B cell (primary cell): ENCODE results near the gene PTMS. TPM values are rescaled to one million over a fixed set of nuclear protein-coding genes. Genes with fewer than 3 reads are reported as not detected.
A peak's percentile ranks its signal among the peaks of the same experiment; 100 is the strongest.

Source experiments
- ATAC-seq: fragments of 200-7000 bp; cut with Tn5 transposase; one replicate; pipeline ENCODE4 v1.10.0; 2021; ENCODE audit warnings: low read depth, mild to moderate bottlenecking, moderate number of reproducible peaks, moderate library complexity
- CTCF ChIA-PET: fragments of 350-600 bp; sonication (Branson Sonifier 250); formaldehyde crosslinking; loops from one replicate; lab custom pipeline; 2021; ENCODE audit warnings: antibody characterized with exemption, inconsistent platforms; lab: Charles Lee
- POLR2A ChIA-PET: fragments of 350-600 bp; sonication (Branson Sonifier 250); formaldehyde crosslinking; loops from one replicate; lab custom pipeline; 2021; ENCODE audit warnings: antibody characterized with exemption; lab: Charles Lee
- DNase-seq: peaks from one replicate; pipeline ENCODE4 v3.0.0; 2013
- H2AFZ ChIP-seq: 2 replicates; pipeline ENCODE4 v1.6.1; 2012; ENCODE audit warnings: mild to moderate bottlenecking, low read depth, low read length; ENCODE audit not compliant: insufficient read depth, poor library complexity, severe bottlenecking
- H3K27ac ChIP-seq, 2 donors: 1 replicate in 1 of 2; 2 replicates in 1 of 2; pipeline ENCODE4 v1.5.1; 2012 to 2013; ENCODE audit warnings: low read length in 2 of 2, mild to moderate bottlenecking in 2 of 2, moderate library complexity in 1 of 2
- H3K27me3 ChIP-seq, 4 experiments: fragments of 200-600 bp in 1 of 4; sonication (generic) in 1 of 4; replicated peaks in 1 of 4; 1 replicate in 2 of 4; 2 replicates in 2 of 4; pipeline versions ENCODE4 v1.6.1 to v1.7.0; 2013 to 2016; ENCODE audit warnings: low read length in 3 of 4, mild to moderate bottlenecking in 2 of 4, mixed read lengths in 1 of 4, moderate library complexity in 1 of 4; ENCODE audit not compliant: insufficient read depth in 4 of 4, control insufficient read depth in 3 of 4; ENCODE audit errors: control extremely low read depth in 1 of 4
- H3K36me3 ChIP-seq, 2 experiments: replicated peaks in 1 of 2; 1 replicate in 1 of 2; 2 replicates in 1 of 2; pipeline versions ENCODE4 v1.6.1 to v1.7.1; 2013; ENCODE audit warnings: low read length in 1 of 2; ENCODE audit not compliant: insufficient read depth in 2 of 2, control insufficient read depth in 1 of 2; ENCODE audit errors: control extremely low read depth in 1 of 2, extremely low read depth in 1 of 2
- H3K4me1 ChIP-seq, 2 donors: fragments of 200-600 bp in 1 of 2; sonication (generic) in 1 of 2; 1 replicate in 1 of 2; 2 replicates in 1 of 2; pipeline versions ENCODE4 v1.5.1 to v1.6.1; 2013 to 2017; ENCODE audit warnings: low read length in 2 of 2; ENCODE audit not compliant: control insufficient read depth in 2 of 2, insufficient read depth in 2 of 2
- H3K4me2 ChIP-seq: replicated peaks from 2 replicates; pipeline ENCODE3; 2012; ENCODE audit warnings: mild to moderate bottlenecking, low read depth, low read length; ENCODE audit not compliant: poor library complexity, severe bottlenecking
- H3K4me3 ChIP-seq, 5 experiments: fragments of 200-600 bp in 1 of 5; sonication (generic) in 1 of 5; 1 replicate in 3 of 5; 2 replicates in 2 of 5; pipeline versions ENCODE4 v1.5.1 to v1.7.0; 2011 to 2016; ENCODE audit warnings: low read length in 4 of 5, mild to moderate bottlenecking in 4 of 5, low read depth in 2 of 5, control low read depth in 1 of 5, moderate library complexity in 1 of 5; ENCODE audit not compliant: insufficient read depth in 1 of 5; ENCODE audit errors: control extremely low read depth in 1 of 5, extremely low read depth in 1 of 5
- H3K79me2 ChIP-seq: fragments of 200-600 bp; sonication (generic); one replicate; pipeline ENCODE4 v1.6.0; 2016; ENCODE audit warnings: low read length; ENCODE audit not compliant: control insufficient read depth, insufficient read depth
- H3K9ac ChIP-seq: fragments of 200-600 bp; sonication (generic); 2 replicates; pipeline ENCODE4 v1.6.1; 2017; ENCODE audit warnings: mild to moderate bottlenecking, low read length, moderate library complexity
- H3K9me3 ChIP-seq, 3 donors: one replicate each; pipeline versions ENCODE4 v1.6.1 to v1.7.1; 2013; ENCODE audit warnings: low read length in 2 of 3; ENCODE audit not compliant: control insufficient read depth in 2 of 3, insufficient read depth in 1 of 3; ENCODE audit errors: control extremely low read depth in 1 of 3
- H4K20me1 ChIP-seq: 2 replicates; pipeline ENCODE4 v1.6.0; 2012; ENCODE audit warnings: mild to moderate bottlenecking, low read length; ENCODE audit not compliant: insufficient read depth, control insufficient read depth, poor library complexity, severe bottlenecking
- H3K27ac Mint-ChIP-seq: one replicate; pipeline ENCODE4 v1.8.0; 2021; ENCODE audit warnings: mixed read lengths
- H3K27me3 Mint-ChIP-seq: one replicate; pipeline ENCODE4 v1.8.0; 2021; ENCODE audit warnings: mixed read lengths
- H3K4me1 Mint-ChIP-seq: one replicate; pipeline ENCODE4 v1.8.0; 2021; ENCODE audit warnings: mixed read lengths
- H3K4me3 Mint-ChIP-seq: one replicate; pipeline ENCODE4 v1.8.0; 2021; ENCODE audit warnings: mixed read lengths
- H3K9me3 Mint-ChIP-seq: one replicate; pipeline ENCODE4 v1.8.0; 2022; ENCODE audit warnings: mixed read lengths; ENCODE audit not compliant: insufficient read depth
- EZH2 ChIP-seq: IDR thresholded peaks from 2 replicates; pipeline ENCODE4 v1.6.1; 2012; ENCODE audit warnings: borderline replicate concordance, low read depth, mild to moderate bottlenecking, moderate library complexity, low read length; ENCODE audit not compliant: insufficient read depth, poor library complexity, severe bottlenecking
- WGBS: methylation state at CpG from one replicate; pipeline ENCODE4 v1.1.5; 2013; ENCODE audit warnings: missing lambda C conversion rate; ENCODE audit not compliant: insufficient coverage; 5-methylcytosine and 5-hydroxymethylcytosine counted together
- intact Hi-C: fragments of 100-400 bp; cut with micrococcal nuclease; formaldehyde crosslinking; loops from one replicate; pipeline ENCODE4 v1.10.0; 2022
- polyA plus RNA-seq: library from polyadenylated mRNA; depleted of rRNA; stranded (reverse); fragments of >200 nt; gene quantifications from 2 replicates; pipeline ENCODE4 v1.2.3, GENCODE V29; 2012
- total RNA-seq, 2 donors: library from RNA; stranded (reverse); fragments of 120-200 nt in 1 of 2; gene quantifications; 1 replicate in 1 of 2; 2 replicates in 1 of 2; pipeline versions ENCODE4 v1.2.3 to v1.2.4, GENCODE V29; 2013 to 2022
- TF ChIP-seq, protein P1 (sequence below): fragments of 200-600 bp; IDR thresholded peaks from one replicate; pipeline ENCODE4 v1.8.0; 2022; ENCODE audit warnings: antibody characterized with exemption, mild to moderate bottlenecking

PTMS gene
- total and polyA plus RNA-seq, 2 donors (not counting 1 experiment from before 2014, with no cell fraction given): 1.0 to 2.1 TPM

DNA sequence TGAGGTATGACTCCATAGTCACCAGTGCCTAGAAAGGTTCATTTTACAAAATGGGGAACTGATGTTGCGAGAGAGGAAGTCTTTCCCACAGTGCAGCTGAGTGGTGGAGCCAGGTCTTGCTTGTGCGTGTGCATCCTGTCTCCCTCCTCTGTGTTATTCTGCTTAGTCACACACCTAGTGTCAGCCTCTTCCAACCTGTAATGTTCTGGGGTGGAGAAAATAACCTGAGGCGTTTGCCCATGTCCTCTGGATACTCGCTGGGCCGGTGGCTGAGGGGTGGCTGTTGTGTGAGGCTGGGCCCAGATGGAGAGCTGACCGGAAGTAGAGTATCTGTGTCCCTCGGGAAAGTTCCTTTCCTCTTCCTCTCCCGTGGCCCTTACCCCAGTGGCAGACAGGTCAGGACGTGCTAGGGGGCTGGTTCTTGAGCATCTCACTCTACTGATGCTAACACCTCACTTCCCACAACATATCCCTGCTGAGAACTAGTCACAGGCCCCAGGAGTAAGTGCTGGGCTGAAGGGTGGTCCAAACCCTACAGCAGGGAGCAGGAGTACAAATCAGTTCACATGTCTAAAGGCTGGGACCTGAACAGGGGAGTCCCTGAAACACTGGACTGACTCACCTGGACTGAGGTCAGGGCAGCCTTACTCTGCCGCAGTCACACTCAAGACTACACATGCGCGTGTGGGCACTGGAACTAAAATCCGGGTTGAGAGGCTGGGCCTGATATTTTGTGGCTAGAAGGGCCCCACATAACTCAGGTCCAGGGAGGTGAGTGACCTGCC is 20.2 kb upstream of the PTMS start:
- CTCF ChIA-PET: interaction anchor here (1.2 to 1.5 kb wide), 5 partner anchors 8 to 223 kb away, joined by 3 to 5 read pairs (median 3); partner anchors contain the start of gene PTMS
- H3K27me3 ChIP-seq: no peaks in the 10 kb centered on the region
- WGBS: 17% methylated on average over 8 of the region's 13 CpGs
- H3K27ac ChIP-seq: peak overlapping the region; percentile 61 to 63
- peaks cover 1 to 42% of the 10 kb centered on the region in 2 experiments for H3K36me3 ChIP-seq
- Mint-ChIP-seq H3K27ac (peak overlapping the region; percentile 92), H3K9me3 (peaks cover 3% of the 10 kb centered on the region), H3K4me3 (peak overlapping the region; percentile 52), H3K27me3 (no peaks in the 10 kb centered on the region), H3K4me1 (peaks cover 22% of the 10 kb centered on the region)
- TF ChIP-seq, protein P1, sequence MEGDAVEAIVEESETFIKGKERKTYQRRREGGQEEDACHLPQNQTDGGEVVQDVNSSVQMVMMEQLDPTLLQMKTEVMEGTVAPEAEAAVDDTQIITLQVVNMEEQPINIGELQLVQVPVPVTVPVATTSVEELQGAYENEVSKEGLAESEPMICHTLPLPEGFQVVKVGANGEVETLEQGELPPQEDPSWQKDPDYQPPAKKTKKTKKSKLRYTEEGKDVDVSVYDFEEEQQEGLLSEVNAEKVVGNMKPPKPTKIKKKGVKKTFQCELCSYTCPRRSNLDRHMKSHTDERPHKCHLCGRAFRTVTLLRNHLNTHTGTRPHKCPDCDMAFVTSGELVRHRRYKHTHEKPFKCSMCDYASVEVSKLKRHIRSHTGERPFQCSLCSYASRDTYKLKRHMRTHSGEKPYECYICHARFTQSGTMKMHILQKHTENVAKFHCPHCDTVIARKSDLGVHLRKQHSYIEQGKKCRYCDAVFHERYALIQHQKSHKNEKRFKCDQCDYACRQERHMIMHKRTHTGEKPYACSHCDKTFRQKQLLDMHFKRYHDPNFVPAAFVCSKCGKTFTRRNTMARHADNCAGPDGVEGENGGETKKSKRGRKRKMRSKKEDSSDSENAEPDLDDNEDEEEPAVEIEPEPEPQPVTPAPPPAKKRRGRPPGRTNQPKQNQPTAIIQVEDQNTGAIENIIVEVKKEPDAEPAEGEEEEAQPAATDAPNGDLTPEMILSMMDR: no peak
- no peak for TF ChIP-seq EZH2
- peak overlapping the region; percentile 6 for H3K9ac ChIP-seq
- peak overlapping the region; percentile 16 for H2AFZ ChIP-seq
- H3K4me1 ChIP-seq: peaks cover 15 to 18% of the 10 kb centered on the region in 2 donors
- POLR2A ChIA-PET: interaction anchor here (0.5 to 1.5 kb wide), 2 partner anchors 11 to 22 kb away, joined by 4 to 6 read pairs; partner anchors contain the start of gene COPS7A
- peaks cover 0 to 5% (median 4%) of the 10 kb centered on the region in 3 donors for H3K9me3 ChIP-seq
- no peaks in the 10 kb centered on the region for H4K20me1 ChIP-seq
- ATAC-seq (peak; percentile 96), DNase-seq (peak; percentile 81)
- no peak overlapping the region for H3K4me3 ChIP-seq
- intact Hi-C loops: no loop called here
- peak overlapping the region; percentile 61 for H3K4me2 ChIP-seq
- no peaks in the 10 kb centered on the region for H3K79me2 ChIP-seq

DNA sequence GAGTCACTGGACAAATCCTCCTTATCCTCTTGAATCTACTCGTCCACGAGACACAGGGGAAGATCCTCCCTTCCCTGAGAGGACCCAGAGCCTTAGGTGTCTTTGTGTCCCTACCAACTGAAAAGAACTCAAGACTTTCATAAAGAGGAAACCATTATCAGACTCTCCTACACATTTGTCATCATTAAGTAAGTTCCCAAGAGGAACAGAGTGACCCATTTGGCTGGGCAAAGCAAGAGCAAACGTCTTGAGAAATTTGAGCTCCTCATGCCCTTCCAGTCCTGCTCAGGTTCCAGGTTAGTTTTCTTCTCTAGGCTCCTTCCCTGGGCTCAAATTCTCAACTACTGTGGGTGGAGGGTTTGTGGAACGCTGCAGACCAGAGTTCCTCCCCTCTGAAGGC is 18.9 kb upstream of the PTMS start:
- Histone ChIP-seq H3K4me3 (no peak overlapping the region), H3K36me3 (peaks cover 1 to 50% of the 10 kb centered on the region in 2 experiments), H3K9me3 (peaks cover 0 to 5% (median 4%) of the 10 kb centered on the region in 3 donors), H3K4me2 (no peak overlapping the region), H3K9ac (no peak overlapping the region), H2AFZ (no peak overlapping the region), H3K4me1 (peaks cover 21 to 22% of the 10 kb centered on the region in 2 donors), H3K27me3 (no peaks in the 10 kb centered on the region), H3K79me2 (peaks cover 3% of the 10 kb centered on the region), H4K20me1 (no peaks in the 10 kb centered on the region), H3K27ac (no peak overlapping the region)
- H3K27ac Mint-ChIP-seq: peak overlapping the region; percentile 15
- H3K27me3 Mint-ChIP-seq: no peaks in the 10 kb centered on the region
- no peak for DNase-seq
- intact Hi-C loops: no loop called here
- POLR2A ChIA-PET: no interaction called here
- 97% methylated on average over 3 of the region's 4 CpGs for WGBS
- TF ChIP-seq, protein P1: no peak
- TF ChIP-seq EZH2: no peak
- peaks cover 30% of the 10 kb centered on the region for H3K4me1 Mint-ChIP-seq
- no peak for ATAC-seq
- H3K9me3 Mint-ChIP-seq: peaks cover 3% of the 10 kb centered on the region
- H3K4me3 Mint-ChIP-seq: no peak overlapping the region
- CTCF ChIA-PET: no interaction called here
